Measurements from ENCODE around the gene DPP9. TPM values are rescaled to one million over a fixed set of nuclear protein-coding genes. Genes with fewer than 3 reads are reported as not detected.

Gene DPP9
- total RNA-seq, 1 donor from 2014 or later, result 42.9 TPM

GRCh38 chr19:4693471-4694121 is 30.0 kb downstream of the DPP9 start:
- Mint-ChIP-seq H3K36me3 (peaks cover 7% of the 10 kb centered on the region), H3K9me3 (no peaks in the 10 kb centered on the region), H3K27ac (no peak overlapping the region), H3K4me3 (no peak overlapping the region), H3K4me1 (ENCODE audit: unreplicated experiment) (no peaks in the 10 kb centered on the region), H3K27me3 (no peaks in the 10 kb centered on the region)
- no peak for DNase-seq (ENCODE audit: extremely low spot score, unreplicated experiment)
- no peak for TF ChIP-seq CTCF (conservative IDR thresholded peaks at IDR 0.05)

- TF ChIP-seq CTCF (conservative IDR thresholded peaks at IDR 0.05), result no peak
- Mint-ChIP-seq H3K36me3 (peaks cover 7% of the 10 kb centered on the region), H3K9me3 (no peaks in the 10 kb centered on the region), H3K27me3 (no peaks in the 10 kb centered on the region), H3K4me1 (ENCODE audit: unreplicated experiment) (no peaks in the 10 kb centered on the region), H3K27ac (no peak overlapping the region), H3K4me3 (no peak overlapping the region)
- no peak for DNase-seq (ENCODE audit: extremely low spot score, unreplicated experiment)
These were observed 30.6 kb downstream of the DPP9 start for GRCh38 chr19:4693078-4693350.

- H3K36me3 Mint-ChIP-seq, result peaks cover 7% of the 10 kb centered on the region
- TF ChIP-seq CTCF (conservative IDR thresholded peaks at IDR 0.05), result no peak
- no peaks in the 10 kb centered on the region for H3K4me1 Mint-ChIP-seq (ENCODE audit: unreplicated experiment)
- no peak overlapping the region for H3K4me3 Mint-ChIP-seq
- H3K27ac Mint-ChIP-seq, result no peak overlapping the region
- H3K9me3 Mint-ChIP-seq, result no peaks in the 10 kb centered on the region
- no peaks in the 10 kb centered on the region for H3K27me3 Mint-ChIP-seq
- no peak for DNase-seq (ENCODE audit: extremely low spot score, unreplicated experiment)
These were observed 31.2 kb downstream of the DPP9 start for GRCh38 chr19:4692251-4693077.

- Mint-ChIP-seq H3K4me3 (no peak overlapping the region), H3K27me3 (no peaks in the 10 kb centered on the region), H3K36me3 (peaks cover 7% of the 10 kb centered on the region), H3K9me3 (no peaks in the 10 kb centered on the region), H3K4me1 (ENCODE audit: unreplicated experiment) (no peaks in the 10 kb centered on the region), H3K27ac (no peak overlapping the region)
- no peak for DNase-seq (ENCODE audit: extremely low spot score, unreplicated experiment)
- TF ChIP-seq CTCF (conservative IDR thresholded peaks at IDR 0.05), result no peak
These were observed 32.3 kb downstream of the DPP9 start for GRCh38 chr19:4691373-4691772.

- DNase-seq (ENCODE audit: extremely low spot score, unreplicated experiment), result no peak
- H3K4me1 Mint-ChIP-seq (ENCODE audit: unreplicated experiment), result no peaks in the 10 kb centered on the region
- H3K36me3 Mint-ChIP-seq, result peaks cover 7% of the 10 kb centered on the region
- no peaks in the 10 kb centered on the region for H3K9me3 Mint-ChIP-seq
- H3K27me3 Mint-ChIP-seq, result no peaks in the 10 kb centered on the region
- TF ChIP-seq CTCF (conservative IDR thresholded peaks at IDR 0.05), result no peak
- no peak overlapping the region for H3K27ac Mint-ChIP-seq
- no peak overlapping the region for H3K4me3 Mint-ChIP-seq
These were observed 33.3 kb downstream of the DPP9 start for GRCh38 chr19:4690361-4690760.
